CD14-positive monocyte (primary cell): ENCODE measurements around the gene CPLX4. TPM values are rescaled to one million over a fixed set of nuclear protein-coding genes. Genes with fewer than 3 reads are reported as not detected.

ENCODE experiments used
- DNase-seq, 3 donors: peaks; one replicate each; pipeline ENCODE4 v3.0.0-alpha.2; 2011 to 2022
- H2AFZ ChIP-seq: 2 replicates; pipeline ENCODE4 v1.6.0; 2012; ENCODE audit warnings: mild to moderate bottlenecking, low read depth, low read length, inconsistent platforms; ENCODE audit not compliant: insufficient read depth, poor library complexity, severe bottlenecking
- H3K27ac ChIP-seq, 2 donors: 1 replicate in 1 of 2; 2 replicates in 1 of 2; pipeline ENCODE4 v1.5.1; 2012 to 2013; ENCODE audit warnings: low read length in 2 of 2, control low read depth in 1 of 2, inconsistent platforms in 1 of 2, low read depth in 1 of 2, mild to moderate bottlenecking in 1 of 2
- H3K27me3 ChIP-seq, 2 donors: one replicate each; pipeline versions ENCODE4 v1.6.0 to v1.6.1; 2011 to 2013; ENCODE audit warnings: low read length in 2 of 2; ENCODE audit not compliant: control insufficient read depth in 2 of 2, insufficient read depth in 2 of 2
- H3K36me3 ChIP-seq, 2 donors: replicated peaks in 1 of 2; 1 replicate in 1 of 2; 2 replicates in 1 of 2; pipeline versions ENCODE4 v1.5.1 to v1.6.1; 2012 to 2013; ENCODE audit warnings: low read length in 2 of 2, control low read depth in 1 of 2, inconsistent platforms in 1 of 2, mild to moderate bottlenecking in 1 of 2; ENCODE audit not compliant: insufficient read depth in 2 of 2, control insufficient read depth in 1 of 2
- H3K4me1 ChIP-seq, 2 donors: 1 replicate in 1 of 2; 2 replicates in 1 of 2; pipeline versions ENCODE4 v1.5.1 to v1.6.1; 2012 to 2013; ENCODE audit warnings: low read length in 2 of 2, control low read depth in 1 of 2, inconsistent platforms in 1 of 2, mild to moderate bottlenecking in 1 of 2, moderate library complexity in 1 of 2; ENCODE audit not compliant: insufficient read depth in 2 of 2, control insufficient read depth in 1 of 2
- H3K4me2 ChIP-seq: replicated peaks from 2 replicates; pipeline ENCODE3; 2012; ENCODE audit warnings: low read length, moderate library complexity, mild to moderate bottlenecking; ENCODE audit not compliant: poor library complexity, severe bottlenecking; ENCODE audit errors: extremely low read depth
- H3K4me3 ChIP-seq, 3 experiments: fragments of 200-600 bp in 1 of 3; sonication (generic) in 1 of 3; replicated peaks in 1 of 3; 1 replicate in 2 of 3; 2 replicates in 1 of 3; pipeline ENCODE4 v1.5.1; 2011 to 2013; ENCODE audit warnings: low read length in 3 of 3, mild to moderate bottlenecking in 3 of 3, control low read depth in 2 of 3, low read depth in 2 of 3, inconsistent platforms in 1 of 3, moderate library complexity in 1 of 3
- H3K79me2 ChIP-seq: 2 replicates; pipeline ENCODE4 v1.6.0; 2012; ENCODE audit warnings: mild to moderate bottlenecking, control low read depth, inconsistent platforms, low read length, moderate library complexity; ENCODE audit not compliant: insufficient read depth
- H3K9ac ChIP-seq: 2 replicates; pipeline ENCODE4 v1.6.0; 2017; ENCODE audit warnings: low read length, mild to moderate bottlenecking; ENCODE audit not compliant: insufficient read depth, poor library complexity, severe bottlenecking
- H3K9me3 ChIP-seq, 2 donors: replicated peaks in 1 of 2; 1 replicate in 1 of 2; 2 replicates in 1 of 2; pipeline versions ENCODE4 v1.5.1 to v1.6.1; 2012 to 2013; ENCODE audit warnings: low read length in 2 of 2, control low read depth in 1 of 2; ENCODE audit not compliant: control insufficient read depth in 1 of 2, insufficient read depth in 1 of 2
- H4K20me1 ChIP-seq: 2 replicates; pipeline ENCODE4 v1.6.0; 2012; ENCODE audit warnings: mild to moderate bottlenecking, low read length, control low read depth, moderate library complexity; ENCODE audit not compliant: insufficient read depth
- H3K27ac Mint-ChIP-seq, 7 donors: one replicate each; pipeline ENCODE4 v1.8.0; 2020; ENCODE audit warnings: mild to moderate bottlenecking in 7 of 7, mixed read lengths in 7 of 7, moderate library complexity in 6 of 7, inconsistent platforms in 2 of 7
- H3K27me3 Mint-ChIP-seq, 3 donors: one replicate each; pipeline ENCODE4 v1.8.0; 2021 to 2022; ENCODE audit warnings: low read depth in 3 of 3, mild to moderate bottlenecking in 3 of 3, mixed read lengths in 3 of 3, moderate library complexity in 3 of 3, inconsistent platforms in 1 of 3
- H3K36me3 Mint-ChIP-seq, 2 donors: one replicate each; pipeline ENCODE4 v1.8.0; 2020; ENCODE audit warnings: mixed read lengths in 2 of 2, inconsistent platforms in 1 of 2, mild to moderate bottlenecking in 1 of 2
- H3K4me1 Mint-ChIP-seq: one replicate; pipeline ENCODE4 v1.8.0; 2020; ENCODE audit warnings: mild to moderate bottlenecking, mixed read lengths
- H3K4me3 Mint-ChIP-seq, 2 donors: one replicate each; pipeline ENCODE4 v1.8.0; 2020; ENCODE audit warnings: mild to moderate bottlenecking in 2 of 2, mixed read lengths in 2 of 2, moderate library complexity in 1 of 2
- H3K9me3 Mint-ChIP-seq, 7 donors: one replicate each; pipeline ENCODE4 v1.8.0; 2020 to 2022; ENCODE audit warnings: mixed read lengths in 7 of 7, mild to moderate bottlenecking in 6 of 7, moderate library complexity in 6 of 7, inconsistent platforms in 2 of 7
- CTCF ChIP-seq: fragments of 200-600 bp; IDR thresholded peaks from one replicate; pipeline ENCODE4 v1.8.0; 2022; ENCODE audit warnings: antibody characterized with exemption, mild to moderate bottlenecking
- WGBS: methylation state at CpG from one replicate; pipeline ENCODE4 v1.1.5; 2013; ENCODE audit warnings: missing lambda C conversion rate; ENCODE audit not compliant: insufficient coverage; 5-methylcytosine and 5-hydroxymethylcytosine counted together
- intact Hi-C, 2 donors: fragments of 100-400 bp; cut with micrococcal nuclease; formaldehyde crosslinking; loops; one replicate each; pipeline versions ENCODE4 v1.15.0 to v1.15.1; 2023
- polyA plus RNA-seq, 3 donors: library from polyadenylated mRNA; depleted of rRNA in 1 of 3; unstranded in 2 of 3; stranded (reverse) in 1 of 3; fragments of 300-500 nt in 2 of 3; fragments of >200 nt in 1 of 3; fragmentation: Illumina TruSeq in 2 of 3; gene quantifications; 1 replicate in 2 of 3; 2 replicates in 1 of 3; pipeline ENCODE4 v1.2.3, GENCODE V29; 2012 to 2021

Gene CPLX4
- polyA plus RNA-seq, 3 donors = not detected

GRCh38 chr18:59340817-59341216 is 22.4 kb upstream of the CPLX4 start:
- H2AFZ ChIP-seq = no peak overlapping the region
- Mint-ChIP-seq H3K27me3 (no peaks in the 10 kb centered on the region), H3K4me1 (no peaks in the 10 kb centered on the region), H3K9me3 (peaks cover 2 to 25% (median 8%) of the 10 kb centered on the region in 7 donors), H3K36me3 (peaks cover 77 to 83% of the 10 kb centered on the region in 2 donors), H3K4me3 (no peak overlapping the region), H3K27ac (no peak overlapping the region)
- no peak for TF ChIP-seq CTCF
- H3K27ac ChIP-seq = no peak overlapping the region
- H3K9ac ChIP-seq = no peak overlapping the region
- H3K4me2 ChIP-seq = no peak overlapping the region
- intact Hi-C loops = no loop called here
- peaks cover 17 to 86% of the 10 kb centered on the region in 2 donors for H3K36me3 ChIP-seq
- H4K20me1 ChIP-seq = no peaks in the 10 kb centered on the region
- peaks cover 0 to 2% of the 10 kb centered on the region in 2 donors for H3K9me3 ChIP-seq
- DNase-seq = no peak
- no peaks in the 10 kb centered on the region for H3K79me2 ChIP-seq
- H3K4me1 ChIP-seq = no peaks in the 10 kb centered on the region
- H3K4me3 ChIP-seq = no peak overlapping the region
- H3K27me3 ChIP-seq = no peaks in the 10 kb centered on the region

GRCh38 chr18:59340312-59340711 is 21.9 kb upstream of the CPLX4 start:
- TF ChIP-seq CTCF = no peak
- no peak overlapping the region for H3K9ac ChIP-seq
- no peak overlapping the region for H3K4me2 ChIP-seq
- no peak overlapping the region for H3K4me3 ChIP-seq
- no peak for DNase-seq
- H3K36me3 ChIP-seq = peaks cover 12 to 86% of the 10 kb centered on the region in 2 donors
- no peaks in the 10 kb centered on the region for H4K20me1 ChIP-seq
- H3K4me1 Mint-ChIP-seq = no peaks in the 10 kb centered on the region
- peaks cover 0 to 2% of the 10 kb centered on the region in 2 donors for H3K9me3 ChIP-seq
- H3K27me3 ChIP-seq = no peaks in the 10 kb centered on the region
- H3K27me3 Mint-ChIP-seq = no peaks in the 10 kb centered on the region
- H3K9me3 Mint-ChIP-seq = peaks cover 2 to 21% (median 8%) of the 10 kb centered on the region in 7 donors
- H3K4me1 ChIP-seq = no peaks in the 10 kb centered on the region
- intact Hi-C loops = no loop called here
- no peak overlapping the region for H3K27ac Mint-ChIP-seq
- no peak overlapping the region for H3K27ac ChIP-seq
- H3K4me3 Mint-ChIP-seq = no peak overlapping the region
- no CpG with 5 or more reads among the region's 2 CpGs for WGBS
- no peaks in the 10 kb centered on the region for H3K79me2 ChIP-seq
- peaks cover 77 to 82% of the 10 kb centered on the region in 2 donors for H3K36me3 Mint-ChIP-seq
- H2AFZ ChIP-seq = no peak overlapping the region
